Esophagus muscularis mucosa (tissue), 3 donors: ENCODE measurements around the gene CAPN11.

Experiments used
- CTCF ChIP-seq, 3 experiments: fragments of 200-600 bp in 2 of 3; fragments of 450-650 bp in 1 of 3; sonication (generic) in 2 of 3; IDR thresholded peaks; one replicate each; pipeline ENCODE4 v1.5.1; 2017 to 2019; ENCODE audit warnings: antibody characterized with exemption in 3 of 3, mild to moderate bottlenecking in 2 of 3, moderate library complexity in 1 of 3
- POLR2A ChIP-seq: fragments of 450-650 bp; IDR thresholded peaks from one replicate; pipeline ENCODE4 v1.6.1; 2017; ENCODE audit warnings: antibody characterized with exemption, moderate library complexity, mild to moderate bottlenecking, low read depth

- TF ChIP-seq CTCF (IDR thresholded peaks at IDR 0.05), result no peak
- TF ChIP-seq POLR2A, result no peak
Observed at GRCh38 chr6:44154067-44154466, 4.6 kb upstream of the CAPN11 start.
